NCI-H748 treated with DMSO at 0.1 percent for 48 hours (cell line): ENCODE data around the gene DGCR2.

Experiments
- DNase-seq: peaks from one replicate; lab custom pipeline; 2025; lab: John Stamatoyannopoulos, UW

DGCR2 gene

GRCh38 chr22:19127329-19128008 is 5.3 kb upstream of the DGCR2 start:
- no peak for DNase-seq

DNA sequence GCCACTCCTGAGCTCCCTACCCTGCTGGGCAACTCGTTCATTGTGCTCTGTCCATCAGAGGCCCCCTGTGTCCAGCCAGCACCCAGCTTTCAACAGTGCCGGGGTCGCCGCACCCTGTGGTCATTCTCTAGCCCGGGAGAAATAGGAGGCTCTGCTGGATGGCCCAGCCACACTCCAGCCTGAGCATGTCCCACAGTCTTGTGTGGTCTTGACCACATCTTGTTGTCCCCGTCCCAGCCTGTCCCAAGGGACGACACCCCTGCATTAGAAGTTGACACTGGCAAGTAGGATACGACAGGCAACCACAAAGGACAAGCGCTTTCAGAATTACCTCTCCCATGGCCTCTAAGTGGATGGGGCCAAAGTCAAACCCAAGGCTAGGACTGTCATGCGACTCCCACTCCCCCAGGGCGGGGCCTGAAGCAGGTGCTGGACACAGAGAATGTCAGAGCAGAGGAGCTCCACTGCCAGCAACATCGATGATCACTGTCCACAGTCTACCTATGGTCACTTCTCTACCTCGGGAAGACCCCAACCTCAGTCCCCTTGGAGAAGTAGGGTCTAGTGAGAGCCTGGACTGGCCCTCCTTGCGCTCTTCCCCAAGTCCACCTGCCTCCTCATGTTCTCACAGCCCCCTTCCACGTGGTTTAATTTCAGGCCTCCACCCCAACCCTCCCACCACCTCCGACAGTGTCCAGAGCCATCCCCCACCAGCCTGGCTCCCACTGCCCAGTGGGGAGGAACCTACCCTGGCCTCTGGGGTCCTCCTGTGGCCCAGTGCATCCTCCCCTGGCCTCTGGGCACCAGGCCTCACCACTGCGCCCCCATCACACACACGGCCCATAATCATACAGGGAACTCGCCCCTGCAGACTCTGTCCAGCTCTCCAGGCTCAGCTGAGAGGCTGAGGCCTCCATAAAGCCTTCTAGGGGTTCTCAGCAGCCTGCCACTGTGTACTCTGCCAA is 4.4 kb upstream of the DGCR2 start:
- DNase-seq, result no peak

DNA sequence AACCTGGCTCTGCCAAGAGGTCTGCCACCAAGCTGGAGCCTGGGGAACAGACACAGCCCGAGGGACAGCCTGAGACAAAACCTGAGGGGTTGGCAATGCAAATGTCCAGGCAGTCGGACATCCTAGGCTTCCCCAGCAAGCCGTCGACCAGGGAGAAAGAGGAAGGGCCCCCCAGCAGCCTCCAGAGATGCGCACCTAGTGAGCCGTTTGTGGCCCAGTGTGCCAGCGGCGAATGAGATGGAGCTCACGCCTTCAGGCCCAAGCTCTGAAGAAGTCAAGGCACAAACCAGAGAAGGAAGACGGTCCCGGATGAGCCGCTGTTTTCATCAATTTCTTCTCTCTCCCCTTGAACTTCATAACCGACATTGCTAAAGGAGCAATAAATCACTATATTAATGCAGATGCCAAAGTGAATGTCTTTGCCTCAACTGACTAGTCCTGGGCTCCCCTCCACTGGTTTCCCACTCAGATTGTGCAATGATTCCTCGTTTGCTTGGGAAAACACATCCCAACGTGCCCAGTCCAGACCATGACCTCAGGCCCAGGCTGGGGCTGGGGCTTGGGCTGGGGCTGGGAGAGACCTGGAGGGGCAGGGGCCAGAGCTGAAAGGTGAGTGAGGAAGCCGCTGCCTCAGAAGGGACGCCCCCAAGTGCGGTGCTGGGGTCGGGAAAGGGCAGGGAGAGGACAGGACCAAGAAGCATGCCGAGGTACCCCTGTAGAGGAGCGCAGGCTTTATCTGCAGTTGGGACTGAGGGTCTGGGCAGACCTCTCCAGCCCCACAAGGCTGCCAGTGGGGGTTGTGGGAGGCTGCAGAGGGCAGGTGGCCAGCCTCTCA is 3.5 kb upstream of the DGCR2 start:
- no peak for DNase-seq

GRCh38 chr22:19125011-19125410 is 2.8 kb upstream of the DGCR2 start:
- DNase-seq, result no peak

DNA sequence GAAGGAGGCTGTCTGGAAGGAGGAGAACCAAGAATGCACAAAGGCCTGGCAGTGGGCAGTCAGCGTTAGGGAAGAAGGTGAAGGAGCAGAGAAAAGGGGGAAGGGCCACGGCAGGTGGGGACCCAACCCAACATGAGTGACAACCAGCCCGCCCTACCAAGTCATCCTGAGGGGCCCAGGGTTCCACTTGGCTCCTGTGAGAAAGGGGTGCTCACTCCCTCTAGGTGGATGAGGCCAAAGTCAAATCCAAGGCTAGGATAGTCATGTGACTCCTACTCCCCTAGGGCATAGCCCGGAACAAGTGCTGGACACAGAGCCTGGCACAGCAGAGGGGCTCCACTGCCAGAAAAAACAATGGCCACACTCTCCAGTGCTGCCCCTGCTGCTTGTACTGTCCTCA is 2.2 kb upstream of the DGCR2 start:
- DNase-seq, result no peak

DNA sequence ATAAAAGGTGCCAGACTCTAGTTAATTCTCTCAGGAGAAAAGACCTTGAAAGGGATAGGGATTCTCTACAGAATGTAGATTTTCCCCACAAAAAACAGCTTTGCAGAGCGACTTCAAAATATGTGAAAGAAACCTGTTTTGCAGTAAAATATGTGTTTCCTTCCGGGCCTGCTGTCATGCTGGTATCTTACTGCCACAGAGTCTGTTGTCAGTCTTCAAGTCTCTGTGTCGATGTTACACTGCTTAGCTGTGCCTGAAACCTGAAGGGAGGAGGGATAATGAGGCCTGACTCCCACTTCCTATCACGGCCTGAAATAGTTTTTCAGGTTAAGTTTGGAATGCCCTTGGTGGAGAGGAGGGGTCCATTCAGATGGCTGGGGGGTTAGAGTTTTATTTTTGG is 1.7 kb upstream of the DGCR2 start:
- DNase-seq, result no peak

- no peak for DNase-seq
Observed at GRCh38 chr22:19122752-19123492, 710 bp upstream of the DGCR2 start.

- DNase-seq, result no peak
Observed at GRCh38 chr22:19121631-19122142, 525 bp downstream of the DGCR2 start.

DNA sequence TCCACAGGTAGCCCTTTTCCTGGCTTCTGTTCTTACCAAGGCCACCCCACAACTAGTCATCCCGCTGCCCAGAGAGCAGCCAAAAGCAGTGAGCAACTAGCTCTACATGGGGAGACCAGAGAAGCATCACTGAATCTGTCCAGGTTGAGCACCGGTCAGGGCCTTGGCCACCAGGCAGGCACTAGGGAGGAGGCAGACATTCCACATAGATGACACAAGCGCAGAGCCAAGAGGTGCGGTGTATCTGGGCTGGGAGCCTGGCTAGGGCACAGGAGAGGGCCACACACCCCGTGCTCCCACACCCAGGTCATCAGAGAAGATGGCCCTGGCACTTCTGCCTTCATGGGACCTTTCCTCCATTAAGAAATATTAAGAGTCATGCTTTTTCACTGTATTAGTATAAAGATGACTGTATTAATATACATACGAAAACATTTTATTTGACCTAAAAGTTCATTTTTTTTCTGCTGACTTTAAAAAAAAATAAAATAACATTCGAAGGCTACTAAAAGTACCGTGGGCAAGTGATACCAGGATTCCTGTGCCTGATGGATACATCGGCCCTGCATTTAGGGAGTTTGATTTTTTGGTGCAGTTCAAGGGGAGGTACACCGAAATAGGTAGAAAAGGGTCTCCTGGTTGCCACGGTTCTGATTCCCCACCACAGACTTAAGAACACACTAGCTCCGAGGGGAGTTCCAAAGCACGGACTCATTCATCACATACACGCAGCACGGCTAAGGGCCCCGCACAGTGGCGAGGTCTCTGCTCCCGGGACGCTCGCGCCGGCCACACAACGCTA is 1.2 kb downstream of the DGCR2 start:
- no peak for DNase-seq

DNA sequence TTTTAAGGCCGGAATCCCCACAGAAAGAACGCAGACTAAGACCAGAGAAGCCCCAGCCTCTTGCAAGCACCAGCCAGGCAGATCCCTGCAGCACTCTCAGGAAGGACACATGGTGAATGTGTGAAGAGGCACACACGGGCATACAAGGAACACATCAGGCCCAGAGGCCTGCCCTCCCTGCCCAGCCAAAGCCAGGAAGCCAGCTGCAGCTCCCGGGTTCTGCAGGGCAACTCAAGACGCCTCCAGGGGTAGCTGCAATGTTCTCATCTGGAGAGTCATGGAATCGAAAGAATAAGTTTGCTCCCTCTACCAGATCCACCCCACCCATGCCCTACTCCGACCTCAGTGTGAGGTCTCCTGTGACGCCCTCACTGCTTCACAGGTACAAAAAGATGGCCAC is 2.3 kb downstream of the DGCR2 start:
- DNase-seq, result no peak

DNA sequence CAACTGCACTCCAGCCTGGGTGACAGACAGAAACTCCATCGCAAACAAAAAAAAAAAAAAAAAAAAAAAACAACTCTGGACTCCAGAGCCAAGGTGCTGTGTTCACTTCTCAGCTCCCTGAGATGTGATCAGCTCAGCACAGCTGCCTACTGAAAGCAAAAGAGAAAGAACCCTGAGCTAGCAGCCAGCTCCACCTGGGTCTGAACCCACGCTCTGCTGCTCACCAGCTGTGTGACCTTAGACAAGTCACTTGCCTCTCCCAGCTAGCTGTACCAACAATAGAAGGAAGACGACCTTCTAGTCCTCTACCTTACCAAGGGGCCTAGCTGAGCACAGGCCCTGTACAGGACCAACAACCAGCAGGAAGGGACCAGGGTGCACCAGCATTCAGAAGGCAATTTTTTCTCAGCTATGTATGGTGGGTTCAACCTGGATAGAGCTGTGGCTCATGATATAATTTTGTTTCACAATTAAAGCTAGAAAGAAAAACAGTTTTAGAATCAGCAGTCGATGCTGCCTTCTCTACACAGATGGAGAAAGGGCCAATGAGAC is 3.8 kb downstream of the DGCR2 start:
- DNase-seq, result no peak

- peak; percentile 48 for DNase-seq
Observed at GRCh38 chr22:19117111-19117512, 5.1 kb downstream of the DGCR2 start.

DNA sequence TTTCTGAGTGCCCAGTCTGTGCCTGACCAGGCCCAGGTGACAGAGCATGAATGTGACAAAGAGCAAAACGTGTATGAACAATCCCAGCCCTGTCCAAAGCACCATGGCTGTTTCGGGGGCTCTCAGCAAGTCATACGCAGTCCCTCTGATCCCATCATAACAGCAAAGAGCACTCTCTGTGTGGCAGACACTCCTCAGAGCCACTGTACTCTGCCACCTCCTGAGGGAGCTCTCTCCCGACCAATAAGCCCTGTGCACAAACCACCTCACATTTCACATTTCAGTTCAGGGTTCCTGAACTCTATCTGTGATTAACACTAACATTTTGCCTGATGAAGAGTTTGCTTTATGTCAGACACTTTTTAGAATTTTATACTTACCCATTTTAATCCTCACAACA is 6.6 kb downstream of the DGCR2 start:
- no peak for DNase-seq

- DNase-seq, result no peak
Observed at GRCh38 chr22:19114984-19115552, 7.1 kb downstream of the DGCR2 start.

GRCh38 chr22:19113429-19113828 is 8.8 kb downstream of the DGCR2 start:
- no peak for DNase-seq

GRCh38 chr22:19111584-19111983 is 10.6 kb downstream of the DGCR2 start:
- DNase-seq, result no peak

- no peak for DNase-seq
Observed at GRCh38 chr22:19111140-19111539, 11.1 kb downstream of the DGCR2 start.

GRCh38 chr22:19110646-19111045 is 11.6 kb downstream of the DGCR2 start:
- DNase-seq, result no peak

GRCh38 chr22:19110064-19110458 is 12.2 kb downstream of the DGCR2 start:
- no peak for DNase-seq
